MM.1S (cell line): ENCODE measurements around the gene CAMK2G.

Experiments used
- EZH2 ChIP-seq: fragments of 300-600 bp; sonication (generic); optimal IDR thresholded peaks from 2 replicates; pipeline ENCODE3; 2017; ENCODE audit warnings: low read depth, mild to moderate bottlenecking, antibody characterized with exemption, low read length, mixed read lengths
- EZH2phosphoT487 ChIP-seq: fragments of 300-600 bp; sonication (generic); IDR thresholded peaks from 2 replicates; pipeline ENCODE4 v1.6.1; 2018; ENCODE audit warnings: antibody characterized with exemption, low read length
- TF ChIP-seq, protein P1 (sequence below): fragments of 300-600 bp; sonication (generic); IDR thresholded peaks from 2 replicates; pipeline ENCODE4 v1.5.1; 2016; ENCODE audit warnings: antibody characterized with exemption, low read length, mixed read lengths

DNA sequence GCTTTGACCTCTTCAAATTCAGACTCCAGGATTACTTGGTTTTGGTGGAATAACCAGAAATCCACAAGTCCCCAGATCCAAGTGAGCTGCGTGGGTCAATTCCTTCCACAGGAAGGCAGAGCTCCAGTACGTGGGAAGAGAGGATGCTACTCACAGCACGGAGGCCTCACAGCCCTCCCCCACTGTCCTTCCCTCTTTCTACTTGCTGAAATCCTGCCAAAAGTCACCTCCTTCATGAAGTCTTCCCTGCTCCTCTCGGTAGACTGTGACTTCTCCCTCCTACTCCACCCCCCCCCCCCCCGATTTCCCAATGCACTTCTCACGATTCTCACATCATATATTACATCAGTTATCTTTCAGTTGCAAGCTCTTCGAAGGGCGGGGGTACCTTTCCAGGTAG, 12.3 kb downstream of the CAMK2G start:
- TF ChIP-seq, protein P1, sequence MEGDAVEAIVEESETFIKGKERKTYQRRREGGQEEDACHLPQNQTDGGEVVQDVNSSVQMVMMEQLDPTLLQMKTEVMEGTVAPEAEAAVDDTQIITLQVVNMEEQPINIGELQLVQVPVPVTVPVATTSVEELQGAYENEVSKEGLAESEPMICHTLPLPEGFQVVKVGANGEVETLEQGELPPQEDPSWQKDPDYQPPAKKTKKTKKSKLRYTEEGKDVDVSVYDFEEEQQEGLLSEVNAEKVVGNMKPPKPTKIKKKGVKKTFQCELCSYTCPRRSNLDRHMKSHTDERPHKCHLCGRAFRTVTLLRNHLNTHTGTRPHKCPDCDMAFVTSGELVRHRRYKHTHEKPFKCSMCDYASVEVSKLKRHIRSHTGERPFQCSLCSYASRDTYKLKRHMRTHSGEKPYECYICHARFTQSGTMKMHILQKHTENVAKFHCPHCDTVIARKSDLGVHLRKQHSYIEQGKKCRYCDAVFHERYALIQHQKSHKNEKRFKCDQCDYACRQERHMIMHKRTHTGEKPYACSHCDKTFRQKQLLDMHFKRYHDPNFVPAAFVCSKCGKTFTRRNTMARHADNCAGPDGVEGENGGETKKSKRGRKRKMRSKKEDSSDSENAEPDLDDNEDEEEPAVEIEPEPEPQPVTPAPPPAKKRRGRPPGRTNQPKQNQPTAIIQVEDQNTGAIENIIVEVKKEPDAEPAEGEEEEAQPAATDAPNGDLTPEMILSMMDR = no peak
- TF ChIP-seq EZH2 = no peak
- no peak for TF ChIP-seq EZH2phosphoT487
